ENCODE results near the gene CRACR2A. TPM values are rescaled to one million over a fixed set of nuclear protein-coding genes. Genes with fewer than 3 reads are reported as not detected.

The CRACR2A gene
- total and polyA plus RNA-seq, 2 of the 8 experiments (the other 6 are each of a cell fraction or from before 2014, with no cell fraction given), result 0.85 to 3.2 TPM

DNA sequence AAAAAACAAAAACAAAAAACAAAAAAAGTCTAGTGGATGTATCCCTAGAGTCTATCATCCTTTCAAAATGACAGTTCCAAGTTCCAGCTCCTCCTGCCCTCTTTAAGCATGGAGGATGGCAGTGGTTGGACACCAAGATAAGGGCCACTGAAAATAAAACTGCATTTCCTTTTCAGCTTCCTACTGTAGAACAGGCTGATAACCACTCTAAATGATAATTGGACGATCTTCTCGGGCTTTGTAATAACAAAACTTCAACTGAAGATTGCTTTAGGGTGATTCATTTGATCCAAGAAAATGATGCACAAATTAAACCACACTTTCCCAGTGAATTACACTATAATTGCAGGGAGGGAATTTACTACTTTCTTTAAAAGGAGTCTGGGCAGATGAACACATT lies 42.2 kb upstream of the CRACR2A start (continued):
- TF ChIP-seq, protein P1, sequence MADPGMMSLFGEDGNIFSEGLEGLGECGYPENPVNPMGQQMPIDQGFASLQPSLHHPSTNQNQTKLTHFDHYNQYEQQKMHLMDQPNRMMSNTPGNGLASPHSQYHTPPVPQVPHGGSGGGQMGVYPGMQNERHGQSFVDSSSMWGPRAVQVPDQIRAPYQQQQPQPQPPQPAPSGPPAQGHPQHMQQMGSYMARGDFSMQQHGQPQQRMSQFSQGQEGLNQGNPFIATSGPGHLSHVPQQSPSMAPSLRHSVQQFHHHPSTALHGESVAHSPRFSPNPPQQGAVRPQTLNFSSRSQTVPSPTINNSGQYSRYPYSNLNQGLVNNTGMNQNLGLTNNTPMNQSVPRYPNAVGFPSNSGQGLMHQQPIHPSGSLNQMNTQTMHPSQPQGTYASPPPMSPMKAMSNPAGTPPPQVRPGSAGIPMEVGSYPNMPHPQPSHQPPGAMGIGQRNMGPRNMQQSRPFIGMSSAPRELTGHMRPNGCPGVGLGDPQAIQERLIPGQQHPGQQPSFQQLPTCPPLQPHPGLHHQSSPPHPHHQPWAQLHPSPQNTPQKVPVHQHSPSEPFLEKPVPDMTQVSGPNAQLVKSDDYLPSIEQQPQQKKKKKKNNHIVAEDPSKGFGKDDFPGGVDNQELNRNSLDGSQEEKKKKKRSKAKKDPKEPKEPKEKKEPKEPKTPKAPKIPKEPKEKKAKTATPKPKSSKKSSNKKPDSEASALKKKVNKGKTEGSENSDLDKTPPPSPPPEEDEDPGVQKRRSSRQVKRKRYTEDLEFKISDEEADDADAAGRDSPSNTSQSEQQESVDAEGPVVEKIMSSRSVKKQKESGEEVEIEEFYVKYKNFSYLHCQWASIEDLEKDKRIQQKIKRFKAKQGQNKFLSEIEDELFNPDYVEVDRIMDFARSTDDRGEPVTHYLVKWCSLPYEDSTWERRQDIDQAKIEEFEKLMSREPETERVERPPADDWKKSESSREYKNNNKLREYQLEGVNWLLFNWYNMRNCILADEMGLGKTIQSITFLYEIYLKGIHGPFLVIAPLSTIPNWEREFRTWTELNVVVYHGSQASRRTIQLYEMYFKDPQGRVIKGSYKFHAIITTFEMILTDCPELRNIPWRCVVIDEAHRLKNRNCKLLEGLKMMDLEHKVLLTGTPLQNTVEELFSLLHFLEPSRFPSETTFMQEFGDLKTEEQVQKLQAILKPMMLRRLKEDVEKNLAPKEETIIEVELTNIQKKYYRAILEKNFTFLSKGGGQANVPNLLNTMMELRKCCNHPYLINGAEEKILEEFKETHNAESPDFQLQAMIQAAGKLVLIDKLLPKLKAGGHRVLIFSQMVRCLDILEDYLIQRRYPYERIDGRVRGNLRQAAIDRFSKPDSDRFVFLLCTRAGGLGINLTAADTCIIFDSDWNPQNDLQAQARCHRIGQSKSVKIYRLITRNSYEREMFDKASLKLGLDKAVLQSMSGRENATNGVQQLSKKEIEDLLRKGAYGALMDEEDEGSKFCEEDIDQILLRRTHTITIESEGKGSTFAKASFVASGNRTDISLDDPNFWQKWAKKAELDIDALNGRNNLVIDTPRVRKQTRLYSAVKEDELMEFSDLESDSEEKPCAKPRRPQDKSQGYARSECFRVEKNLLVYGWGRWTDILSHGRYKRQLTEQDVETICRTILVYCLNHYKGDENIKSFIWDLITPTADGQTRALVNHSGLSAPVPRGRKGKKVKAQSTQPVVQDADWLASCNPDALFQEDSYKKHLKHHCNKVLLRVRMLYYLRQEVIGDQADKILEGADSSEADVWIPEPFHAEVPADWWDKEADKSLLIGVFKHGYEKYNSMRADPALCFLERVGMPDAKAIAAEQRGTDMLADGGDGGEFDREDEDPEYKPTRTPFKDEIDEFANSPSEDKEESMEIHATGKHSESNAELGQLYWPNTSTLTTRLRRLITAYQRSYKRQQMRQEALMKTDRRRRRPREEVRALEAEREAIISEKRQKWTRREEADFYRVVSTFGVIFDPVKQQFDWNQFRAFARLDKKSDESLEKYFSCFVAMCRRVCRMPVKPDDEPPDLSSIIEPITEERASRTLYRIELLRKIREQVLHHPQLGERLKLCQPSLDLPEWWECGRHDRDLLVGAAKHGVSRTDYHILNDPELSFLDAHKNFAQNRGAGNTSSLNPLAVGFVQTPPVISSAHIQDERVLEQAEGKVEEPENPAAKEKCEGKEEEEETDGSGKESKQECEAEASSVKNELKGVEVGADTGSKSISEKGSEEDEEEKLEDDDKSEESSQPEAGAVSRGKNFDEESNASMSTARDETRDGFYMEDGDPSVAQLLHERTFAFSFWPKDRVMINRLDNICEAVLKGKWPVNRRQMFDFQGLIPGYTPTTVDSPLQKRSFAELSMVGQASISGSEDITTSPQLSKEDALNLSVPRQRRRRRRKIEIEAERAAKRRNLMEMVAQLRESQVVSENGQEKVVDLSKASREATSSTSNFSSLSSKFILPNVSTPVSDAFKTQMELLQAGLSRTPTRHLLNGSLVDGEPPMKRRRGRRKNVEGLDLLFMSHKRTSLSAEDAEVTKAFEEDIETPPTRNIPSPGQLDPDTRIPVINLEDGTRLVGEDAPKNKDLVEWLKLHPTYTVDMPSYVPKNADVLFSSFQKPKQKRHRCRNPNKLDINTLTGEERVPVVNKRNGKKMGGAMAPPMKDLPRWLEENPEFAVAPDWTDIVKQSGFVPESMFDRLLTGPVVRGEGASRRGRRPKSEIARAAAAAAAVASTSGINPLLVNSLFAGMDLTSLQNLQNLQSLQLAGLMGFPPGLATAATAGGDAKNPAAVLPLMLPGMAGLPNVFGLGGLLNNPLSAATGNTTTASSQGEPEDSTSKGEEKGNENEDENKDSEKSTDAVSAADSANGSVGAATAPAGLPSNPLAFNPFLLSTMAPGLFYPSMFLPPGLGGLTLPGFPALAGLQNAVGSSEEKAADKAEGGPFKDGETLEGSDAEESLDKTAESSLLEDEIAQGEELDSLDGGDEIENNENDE (IDR thresholded peaks at IDR 0.05; ENCODE audit: insufficient replicate concordance, low read length), result no peak
- no peak for TF ChIP-seq RFX5 (IDR thresholded peaks at IDR 0.05; ENCODE audit: borderline replicate concordance, low read depth, low read length)
